Prostate gland (tissue), 2 donors: ENCODE data around the gene CYCS. TPM values are rescaled to one million over a fixed set of nuclear protein-coding genes. Genes with fewer than 3 reads are reported as not detected.
"Not testable (repeated sequence)": the region's sequence is repeated elsewhere in the genome, so short reads cannot be mapped to it uniquely, and the experiment has no call there.

Experiments
- DNase-seq: peaks from one replicate; pipeline ENCODE4 v3.0.0-alpha.2; 2019; ENCODE audit warnings: low spot score
- H3K27ac ChIP-seq, 2 donors: fragments of 200-600 bp; sonication (generic); 2 replicates each; pipeline ENCODE4 v1.5.1; 2017 to 2019
- H3K27me3 ChIP-seq: fragments of 200-600 bp; sonication (generic); replicated peaks from 2 replicates; pipeline ENCODE4 v1.5.1; 2019; ENCODE audit not compliant: insufficient read depth
- H3K36me3 ChIP-seq, 2 donors: fragments of 200-600 bp; sonication (generic); 1 replicate in 1 of 2; 2 replicates in 1 of 2; pipeline versions ENCODE4 v1.5.1 to v1.8.1; 2017 to 2019
- H3K4me1 ChIP-seq: fragments of 200-600 bp; sonication (generic); replicated peaks from 2 replicates; pipeline ENCODE4 v1.5.1; 2019
- H3K4me3 ChIP-seq, 2 donors: fragments of 200-600 bp; sonication (generic); 2 replicates each; pipeline ENCODE4 v1.5.1; 2017 to 2019
- H3K9me3 ChIP-seq: fragments of 200-600 bp; sonication (generic); 2 replicates; pipeline ENCODE4 v1.5.1; 2017
- CTCF ChIP-seq, 4 experiments: fragments of 200-600 bp in 2 of 4; fragments of 450-650 bp in 2 of 4; sonication (generic) in 2 of 4; IDR thresholded peaks; 1 replicate in 3 of 4; 2 replicates in 1 of 4; pipeline ENCODE4 v1.5.1; 2016 to 2019; ENCODE audit warnings: antibody characterized with exemption in 4 of 4, mild to moderate bottlenecking in 2 of 4, moderate library complexity in 2 of 4
- POLR2A ChIP-seq: fragments of 450-650 bp; IDR thresholded peaks from one replicate; pipeline ENCODE4 v1.6.1; 2016; ENCODE audit warnings: antibody characterized with exemption, mild to moderate bottlenecking
- POLR2AphosphoS5 ChIP-seq: sonication (generic); formaldehyde crosslinking; IDR thresholded peaks from one replicate; pipeline ENCODE4 v1.6.1; 2017; ENCODE audit warnings: antibody characterized with exemption
- WGBS: methylation state at CpG from one replicate; pipeline ENCODE4 v1.1.5; 2018; 5-methylcytosine and 5-hydroxymethylcytosine counted together
- intact Hi-C: fragments of 100-400 bp; cut with DNase I; formaldehyde crosslinking; loops from one replicate; pipeline ENCODE4 v1.14.2; 2022
- total RNA-seq, 2 donors: library from RNA; depleted of rRNA; stranded (reverse); fragments of >200 nt; gene quantifications; one replicate each; pipeline ENCODE4 v1.1.0, GENCODE V29; 2016

CYCS gene
- total RNA-seq, 2 donors from 2014 or later: 36.3 to 36.6 TPM

- no peak overlapping the region for H3K27ac ChIP-seq
- H3K9me3 ChIP-seq: no peaks in the 10 kb centered on the region
- no peak for DNase-seq
- H3K4me1 ChIP-seq: no peaks in the 10 kb centered on the region
- TF ChIP-seq POLR2AphosphoS5: no peak
- no peak for TF ChIP-seq POLR2A
- no peak for TF ChIP-seq CTCF (IDR thresholded peaks at IDR 0.05)
- no peak overlapping the region for H3K4me3 ChIP-seq
- 46% methylated on average over 4 of the region's 4 CpGs for WGBS
- H3K27me3 ChIP-seq: no peaks in the 10 kb centered on the region
- no peaks in the 10 kb centered on the region for H3K36me3 ChIP-seq
- intact Hi-C loops: no loop called here
Measured at GRCh38 chr7:25168145-25168544, 43.1 kb upstream of the CYCS start.

- Histone ChIP-seq H3K27ac (no peak overlapping the region), H3K4me1 (no peaks in the 10 kb centered on the region), H3K27me3 (no peaks in the 10 kb centered on the region), H3K4me3 (no peak overlapping the region), H3K9me3 (no peaks in the 10 kb centered on the region), H3K36me3 (no peaks in the 10 kb centered on the region)
- WGBS: 48% methylated on average over 3 of the region's 3 CpGs
- no peak for DNase-seq
- TF ChIP-seq POLR2A: no peak
- no peak for TF ChIP-seq CTCF (IDR thresholded peaks at IDR 0.05)
- no peak for TF ChIP-seq POLR2AphosphoS5
- intact Hi-C loops: no loop called here
Measured at GRCh38 chr7:25167262-25167843, 42.3 kb upstream of the CYCS start.

GRCh38 chr7:25159983-25160596 is 35.0 kb upstream of the CYCS start:
- H3K4me3 ChIP-seq, DNase-seq, H3K4me1 ChIP-seq, H3K27ac ChIP-seq, intact Hi-C loops, H3K27me3 ChIP-seq, H3K9me3 ChIP-seq, H3K36me3 ChIP-seq: not testable (repeated sequence)
- peak in 2 of 4 experiments; percentile 27 to 53 for TF ChIP-seq CTCF (IDR thresholded peaks at IDR 0.05)
- WGBS: 54% methylated on average over 11 of the region's 11 CpGs

GRCh38 chr7:25158966-25159365 is 33.9 kb upstream of the CYCS start:
- intact Hi-C loops: no loop called here
- Histone ChIP-seq H3K27me3 (no peaks in the 10 kb centered on the region), H3K27ac (no peak overlapping the region), H3K9me3 (no peaks in the 10 kb centered on the region), H3K4me3 (no peak overlapping the region), H3K4me1 (no peaks in the 10 kb centered on the region), H3K36me3 (no peaks in the 10 kb centered on the region)
- TF ChIP-seq POLR2AphosphoS5: no peak
- no peak for TF ChIP-seq CTCF (IDR thresholded peaks at IDR 0.05)
- TF ChIP-seq POLR2A: no peak
- no peak for DNase-seq
- WGBS: 97% methylated on average over 4 of the region's 4 CpGs

- intact Hi-C loops: no loop called here
- no peak overlapping the region for H3K4me3 ChIP-seq
- H3K27me3 ChIP-seq: no peaks in the 10 kb centered on the region
- no peaks in the 10 kb centered on the region for H3K4me1 ChIP-seq
- no peak overlapping the region for H3K27ac ChIP-seq
- no peak for TF ChIP-seq POLR2AphosphoS5
- TF ChIP-seq POLR2A: no peak
- no peak for TF ChIP-seq CTCF (IDR thresholded peaks at IDR 0.05)
- H3K9me3 ChIP-seq: no peaks in the 10 kb centered on the region
- DNase-seq: no peak
- WGBS: 90% methylated on average over 2 of the region's 2 CpGs
- H3K36me3 ChIP-seq: no peaks in the 10 kb centered on the region
Measured at GRCh38 chr7:25151773-25152172, 26.7 kb upstream of the CYCS start.
